T1000 (cell line): ENCODE results near the gene SPACA7.

Experiments used
- DNase-seq: peaks from one replicate; lab custom pipeline; 2025; ENCODE audit warnings: mixed read lengths; lab: John Stamatoyannopoulos, UW

The SPACA7 gene

DNA sequence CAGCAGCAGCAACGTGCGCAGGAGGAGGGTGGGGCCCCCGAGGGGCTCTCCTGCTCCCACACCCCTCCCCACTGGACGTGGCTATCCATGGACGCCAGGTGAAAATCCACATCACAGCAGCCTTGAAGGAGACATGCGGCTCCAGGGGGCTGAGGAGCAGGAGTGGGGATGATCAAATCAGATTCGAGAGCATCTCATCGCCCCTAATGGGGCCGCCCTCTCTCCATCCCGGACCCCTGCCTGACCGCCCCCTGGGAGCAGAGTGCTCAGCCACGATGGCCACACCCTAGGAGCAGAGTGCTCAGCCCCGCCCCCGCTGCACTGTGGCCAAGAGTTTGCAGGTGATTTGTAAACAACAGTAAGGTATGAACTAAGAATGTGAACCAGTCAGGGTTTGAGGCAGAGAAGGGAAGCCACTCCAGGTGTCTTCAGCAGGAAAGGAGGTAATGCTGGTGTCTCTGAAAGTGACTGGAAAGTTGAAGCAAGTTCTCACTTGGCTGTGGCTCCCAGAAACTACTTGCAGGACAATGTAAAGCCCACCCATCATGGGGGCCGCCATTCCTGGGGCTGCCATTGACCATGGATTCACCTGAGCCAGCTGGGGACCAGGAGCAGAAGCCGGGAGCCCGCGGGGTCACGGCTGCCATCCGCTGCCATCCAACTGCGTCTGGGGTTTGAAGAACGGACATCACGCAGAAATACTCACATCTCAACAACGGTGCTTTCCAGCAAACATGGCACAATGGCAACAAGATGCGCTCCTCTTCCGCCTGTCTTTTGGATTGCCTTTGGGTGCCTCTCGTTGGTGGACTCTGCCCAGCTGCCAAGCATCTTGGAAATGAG lies 71.8 kb downstream of the SPACA7 start:
- no peak for DNase-seq

DNA sequence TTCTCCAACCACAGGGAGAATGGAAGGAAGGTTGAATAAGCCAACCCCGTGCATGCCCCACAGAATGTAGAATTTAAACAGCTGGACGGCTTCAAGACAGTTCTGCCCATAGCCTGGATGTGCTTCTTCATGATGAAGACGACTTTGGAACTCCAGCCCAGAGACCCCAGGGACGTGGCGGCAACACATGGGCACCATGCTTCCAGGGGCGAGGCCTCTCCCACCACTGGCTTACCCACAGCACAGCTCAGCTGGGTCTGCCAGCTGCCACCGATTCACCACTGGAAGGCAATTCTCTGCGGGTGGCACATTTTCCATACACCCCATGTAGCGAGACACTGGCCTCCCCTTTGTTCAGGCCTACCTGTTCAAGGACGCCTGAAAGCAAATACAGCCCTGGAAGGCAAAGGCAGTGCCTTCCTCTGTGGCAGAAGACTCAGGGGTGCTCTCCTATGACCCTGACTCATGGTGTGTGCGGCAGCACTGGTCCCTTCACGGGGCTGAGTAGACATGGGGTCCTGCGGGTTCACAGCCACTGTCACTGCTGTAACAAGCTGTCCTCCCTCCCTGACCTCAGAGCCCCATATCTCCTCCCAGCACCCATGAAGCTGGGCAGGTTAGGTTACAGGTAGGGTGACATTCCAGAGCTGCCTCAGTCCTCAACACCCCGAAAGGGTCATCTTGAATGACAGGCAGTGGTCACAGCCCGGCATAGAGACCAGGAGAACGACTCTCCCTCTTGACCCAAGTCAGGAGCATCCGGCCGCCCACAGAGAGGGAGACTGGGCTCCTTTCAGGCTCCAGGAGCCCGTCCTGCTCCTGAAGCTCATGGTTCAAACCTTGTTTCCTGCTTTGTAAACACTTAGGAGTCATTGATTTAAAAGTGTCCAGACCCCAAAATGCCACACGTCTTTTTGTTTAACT lies 72.7 kb downstream of the SPACA7 start:
- no peak for DNase-seq

DNA sequence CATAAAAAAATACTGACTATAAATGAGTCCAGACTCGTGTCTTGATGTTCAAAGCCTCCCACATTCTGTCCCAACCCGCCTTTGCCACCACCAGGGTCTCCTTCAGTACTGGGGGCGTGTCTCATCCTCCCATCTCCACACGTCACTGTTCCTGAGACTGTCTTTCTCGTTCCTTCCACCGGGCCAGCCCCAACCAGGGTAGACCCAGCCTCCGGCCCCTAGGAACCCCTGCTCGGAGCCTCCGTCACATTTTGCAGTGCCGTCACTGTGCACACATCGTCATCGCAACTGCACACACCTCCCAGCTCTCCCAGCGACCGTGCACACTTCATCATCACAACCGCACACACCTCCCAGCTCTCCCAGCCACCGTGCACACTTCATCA lies 73.4 kb downstream of the SPACA7 start:
- DNase-seq: no peak

DNA sequence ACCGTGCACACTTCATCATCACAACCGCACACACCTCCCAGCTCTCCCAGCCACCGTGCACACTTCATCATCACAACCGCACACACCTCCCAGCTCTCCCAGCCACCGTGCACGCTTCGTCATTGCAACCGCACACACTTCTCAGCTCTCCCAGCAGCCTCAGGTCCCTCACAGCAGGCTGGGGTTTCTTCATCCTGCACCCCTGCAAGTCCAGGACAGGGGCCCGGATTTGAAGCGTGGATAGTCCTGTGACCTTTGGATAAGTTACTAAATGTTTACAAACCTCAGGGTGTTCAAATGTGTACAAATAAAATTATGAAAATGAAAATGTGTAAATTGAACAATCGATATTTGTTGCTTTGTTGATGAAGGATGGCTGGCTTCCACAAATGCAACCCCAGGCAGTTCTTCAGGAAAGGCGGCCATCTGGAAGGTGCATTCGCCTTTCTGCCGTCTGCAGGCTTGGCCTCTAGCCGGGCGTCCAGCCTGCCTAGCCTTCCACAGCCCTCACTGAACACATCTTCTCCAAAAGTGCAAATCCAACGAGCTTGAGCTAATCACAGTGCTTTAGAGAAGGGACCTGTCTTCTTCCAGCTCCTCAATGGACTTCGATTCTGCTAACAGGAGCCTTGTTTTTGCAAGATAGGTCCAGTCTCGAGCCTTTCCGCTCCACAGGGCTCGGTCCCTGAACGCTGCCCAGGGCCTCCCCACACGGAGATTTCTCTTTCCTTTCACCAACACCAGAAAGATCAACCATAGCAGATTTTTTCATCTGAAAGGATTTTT lies 74.2 kb downstream of the SPACA7 start:
- DNase-seq: no peak

DNA sequence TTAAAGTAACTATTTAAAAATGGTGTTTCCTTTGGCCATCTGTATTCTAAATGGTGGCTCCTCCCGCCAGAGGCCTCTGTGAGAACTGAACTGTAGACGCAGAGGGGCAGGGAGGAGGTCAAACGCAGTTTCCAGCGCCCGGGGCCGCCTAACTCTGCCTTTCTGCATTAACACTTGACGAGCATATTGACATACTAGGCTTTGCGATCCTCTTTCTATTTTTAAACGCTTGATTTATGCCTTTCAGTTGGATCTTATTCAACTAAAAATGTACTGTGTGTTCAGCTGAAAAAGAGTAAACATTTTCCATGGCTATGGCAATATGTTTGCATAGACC lies 74.7 kb downstream of the SPACA7 start:
- no peak for DNase-seq

DNA sequence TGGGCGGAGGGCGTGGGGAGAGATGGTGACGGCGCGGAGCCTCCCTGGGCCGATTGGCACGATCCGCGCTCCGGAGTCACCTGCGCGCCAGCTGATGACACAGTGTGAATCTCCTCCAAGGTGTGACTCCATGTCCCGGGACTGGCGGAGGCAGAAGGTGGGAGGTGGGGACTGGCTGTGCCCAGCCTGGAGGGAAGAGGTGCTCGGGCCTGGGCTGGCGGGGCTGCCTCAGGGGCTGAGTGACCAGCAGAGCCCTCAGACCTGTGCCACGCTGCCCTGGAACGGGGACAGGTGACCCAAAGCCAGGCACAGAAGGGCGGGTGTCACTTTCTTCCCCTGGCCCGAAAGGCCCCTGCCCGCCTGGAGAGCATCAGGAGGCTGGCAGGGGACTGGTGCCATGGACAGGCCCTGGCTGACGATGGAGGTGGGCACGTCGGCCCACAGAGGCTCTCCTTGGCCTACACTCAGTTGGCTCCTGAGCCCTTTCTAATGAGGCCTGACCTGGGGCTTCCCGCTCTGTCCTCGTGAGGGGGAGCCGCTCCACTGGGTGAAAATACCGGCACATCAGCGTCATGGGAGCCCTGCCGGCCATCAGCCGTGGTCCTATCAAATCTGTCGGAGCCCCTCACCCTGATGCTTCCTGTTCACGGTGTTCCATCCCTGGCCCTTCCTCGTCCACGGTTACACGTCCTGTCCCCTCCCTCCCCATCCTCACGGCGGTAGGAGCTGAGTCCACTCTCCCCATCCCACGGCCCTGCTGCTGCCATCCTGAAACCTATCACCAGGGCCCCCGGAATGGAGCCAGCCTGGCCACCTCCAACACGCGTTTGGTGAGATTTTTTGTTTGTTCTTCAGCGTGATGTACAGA lies 75.6 kb downstream of the SPACA7 start:
- no peak for DNase-seq

DNA sequence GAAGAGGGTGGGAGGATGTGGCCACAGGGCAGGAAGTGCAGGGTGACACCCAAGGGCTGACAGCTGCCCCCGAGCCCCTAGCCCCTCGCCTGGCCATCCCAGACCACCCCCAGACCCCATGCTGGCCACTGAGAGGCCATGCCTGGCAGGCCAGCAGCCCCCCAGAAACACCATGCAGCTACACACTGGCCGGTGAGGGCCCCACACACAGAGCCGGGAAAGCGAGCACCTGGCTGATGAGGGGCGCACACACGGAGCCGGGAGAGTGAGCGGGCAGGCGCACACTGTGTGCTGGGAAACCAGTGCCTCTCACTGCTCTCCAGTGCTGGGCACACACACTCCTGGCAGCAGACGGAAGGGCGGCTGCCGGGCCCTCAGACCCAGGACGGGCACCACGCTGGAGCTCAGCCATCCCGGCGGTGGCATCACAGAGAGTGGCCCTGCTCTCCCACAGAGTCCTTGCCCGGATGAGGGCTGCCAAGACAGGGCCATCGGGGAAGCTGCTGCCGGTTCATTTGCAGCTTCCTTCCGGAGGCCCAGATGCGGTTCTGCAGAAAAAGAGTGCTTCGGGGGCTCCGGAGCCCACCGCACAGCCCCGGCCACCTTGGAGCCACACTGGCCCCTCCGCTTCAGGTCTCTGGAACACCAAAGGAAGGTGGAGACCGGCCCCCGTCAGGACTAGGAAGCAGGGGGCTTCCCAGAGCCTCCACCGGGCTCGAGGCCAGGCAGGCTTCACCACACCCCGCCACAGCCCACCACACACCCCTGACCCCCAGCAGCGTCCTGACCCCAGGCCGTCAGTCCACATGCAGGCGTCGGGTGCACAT lies 76.4 kb downstream of the SPACA7 start:
- DNase-seq: no peak

DNA sequence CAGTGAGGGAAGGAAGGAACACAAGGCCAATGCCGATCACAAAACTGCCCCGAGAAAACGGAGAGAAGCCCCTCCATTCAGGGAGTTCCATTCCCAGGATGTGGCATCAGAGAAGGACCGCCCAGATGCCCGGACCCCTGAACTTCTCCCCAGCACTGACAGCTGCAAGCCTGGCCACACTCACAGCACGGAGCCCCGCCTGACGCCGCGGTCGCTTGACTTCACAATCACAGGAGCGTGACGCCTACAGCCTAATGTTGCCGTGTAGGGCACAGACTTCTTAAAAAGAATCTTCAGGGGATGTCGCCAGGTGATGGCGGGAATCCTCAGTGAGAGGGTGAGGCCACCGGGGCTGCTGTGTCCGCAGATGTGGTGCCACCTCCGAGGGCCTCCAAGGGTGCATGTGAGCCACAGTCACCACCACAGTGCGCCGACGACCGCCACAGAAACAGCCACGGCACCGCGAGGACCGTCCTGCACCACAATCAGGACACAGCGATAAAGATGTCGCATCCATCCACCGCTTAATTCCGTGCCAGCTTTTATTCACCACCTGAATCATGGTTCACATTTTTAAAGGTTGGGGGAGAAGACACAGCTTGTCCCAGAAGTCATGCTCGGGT lies 77.2 kb downstream of the SPACA7 start:
- DNase-seq: no peak

DNA sequence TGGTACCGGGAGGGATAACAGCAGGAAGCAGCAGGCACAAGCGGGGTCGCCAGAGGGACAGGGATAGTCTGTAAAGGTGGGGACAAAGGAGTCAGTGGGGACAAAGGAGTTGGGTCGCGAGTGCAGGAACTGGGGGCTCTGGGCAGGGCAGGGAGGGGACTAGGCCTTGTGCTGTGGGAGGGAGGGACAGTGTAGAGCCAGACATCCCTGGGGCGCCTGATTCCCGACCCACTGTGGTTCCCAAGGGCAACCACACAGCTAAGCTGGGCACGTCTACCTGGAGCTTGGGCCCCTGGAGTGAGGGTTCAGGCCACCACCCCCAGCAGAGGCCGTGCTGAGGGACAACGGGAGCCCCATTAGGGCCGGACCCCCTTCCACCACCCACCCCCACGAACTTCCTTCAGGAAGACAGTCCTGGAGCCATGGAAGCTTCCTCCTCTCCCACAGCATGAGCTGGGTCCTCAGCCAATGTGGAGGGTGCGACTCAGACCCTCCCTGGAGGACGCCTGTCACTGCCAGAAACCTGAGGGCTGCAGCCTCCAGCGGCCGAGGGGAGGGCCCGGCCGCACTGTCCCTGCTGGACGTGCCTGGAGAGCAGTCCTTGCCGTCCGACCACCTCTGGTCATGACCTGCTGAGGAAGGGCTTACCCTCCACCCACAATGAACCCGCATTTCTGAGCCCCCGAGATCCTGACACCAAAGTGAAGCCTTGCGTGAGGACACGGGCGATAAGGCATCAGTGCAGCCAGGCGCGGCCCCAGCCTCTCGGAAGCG lies 77.9 kb downstream of the SPACA7 start:
- no peak for DNase-seq

DNA sequence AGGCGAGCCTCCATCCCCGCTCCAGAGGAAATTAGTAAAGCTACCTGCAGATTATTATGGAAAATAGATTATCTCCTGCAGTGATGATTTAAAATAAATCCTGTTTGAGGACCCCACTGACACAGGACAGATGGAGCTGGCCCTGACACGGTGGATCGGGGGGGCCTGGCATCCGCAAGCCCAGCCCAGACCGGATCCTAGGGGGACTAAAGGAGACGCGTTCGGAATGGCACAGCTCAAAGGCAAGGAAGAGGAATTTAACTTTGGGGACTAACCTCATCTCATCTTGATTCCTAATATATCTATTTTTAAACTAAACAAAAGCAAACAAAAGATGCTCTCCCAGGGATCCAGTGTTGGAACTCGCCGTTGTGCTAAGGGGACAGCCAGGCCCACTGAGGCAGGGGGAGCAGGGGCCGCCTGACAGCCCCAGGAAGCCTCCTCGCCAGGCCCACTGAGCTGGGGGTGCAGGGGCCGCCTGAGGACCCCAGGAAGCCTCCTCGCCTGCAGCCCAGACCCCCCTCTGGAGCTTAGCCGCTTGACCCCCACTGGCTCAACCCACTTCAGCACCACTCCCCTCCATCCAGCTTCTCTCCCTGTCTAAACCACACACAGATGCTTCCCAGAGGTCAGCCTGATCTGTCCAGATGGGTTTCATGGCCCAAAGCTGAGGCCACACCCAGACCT lies 78.6 kb downstream of the SPACA7 start:
- no peak for DNase-seq

DNA sequence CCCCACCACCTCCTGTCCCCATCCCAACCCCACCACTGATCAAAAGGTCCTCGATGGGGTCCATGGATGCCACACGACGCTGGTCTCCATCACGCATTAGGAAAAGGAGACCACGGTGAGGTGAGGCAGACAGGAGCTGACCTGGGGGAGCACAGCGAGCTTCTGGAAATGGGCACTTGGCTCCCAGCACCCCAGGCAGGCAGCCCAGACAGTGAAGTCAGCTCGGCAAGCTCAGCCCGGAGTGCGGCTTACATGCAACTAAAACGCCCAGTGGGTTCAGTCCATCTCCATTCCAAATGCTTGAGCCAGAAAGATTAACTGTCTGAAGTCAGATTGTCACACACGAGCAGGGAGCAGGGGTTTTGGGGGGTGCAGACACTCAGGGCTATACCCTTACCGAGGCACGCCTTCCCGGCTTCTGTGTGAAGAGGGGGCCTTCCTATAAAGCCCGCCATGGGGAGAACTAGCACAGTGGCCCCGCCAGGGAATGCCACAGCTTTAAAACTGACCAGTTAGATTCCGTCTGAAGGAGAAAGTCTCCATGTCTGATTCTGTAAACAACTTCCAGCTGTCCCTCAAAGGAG lies 79.4 kb downstream of the SPACA7 start:
- DNase-seq: no peak

DNA sequence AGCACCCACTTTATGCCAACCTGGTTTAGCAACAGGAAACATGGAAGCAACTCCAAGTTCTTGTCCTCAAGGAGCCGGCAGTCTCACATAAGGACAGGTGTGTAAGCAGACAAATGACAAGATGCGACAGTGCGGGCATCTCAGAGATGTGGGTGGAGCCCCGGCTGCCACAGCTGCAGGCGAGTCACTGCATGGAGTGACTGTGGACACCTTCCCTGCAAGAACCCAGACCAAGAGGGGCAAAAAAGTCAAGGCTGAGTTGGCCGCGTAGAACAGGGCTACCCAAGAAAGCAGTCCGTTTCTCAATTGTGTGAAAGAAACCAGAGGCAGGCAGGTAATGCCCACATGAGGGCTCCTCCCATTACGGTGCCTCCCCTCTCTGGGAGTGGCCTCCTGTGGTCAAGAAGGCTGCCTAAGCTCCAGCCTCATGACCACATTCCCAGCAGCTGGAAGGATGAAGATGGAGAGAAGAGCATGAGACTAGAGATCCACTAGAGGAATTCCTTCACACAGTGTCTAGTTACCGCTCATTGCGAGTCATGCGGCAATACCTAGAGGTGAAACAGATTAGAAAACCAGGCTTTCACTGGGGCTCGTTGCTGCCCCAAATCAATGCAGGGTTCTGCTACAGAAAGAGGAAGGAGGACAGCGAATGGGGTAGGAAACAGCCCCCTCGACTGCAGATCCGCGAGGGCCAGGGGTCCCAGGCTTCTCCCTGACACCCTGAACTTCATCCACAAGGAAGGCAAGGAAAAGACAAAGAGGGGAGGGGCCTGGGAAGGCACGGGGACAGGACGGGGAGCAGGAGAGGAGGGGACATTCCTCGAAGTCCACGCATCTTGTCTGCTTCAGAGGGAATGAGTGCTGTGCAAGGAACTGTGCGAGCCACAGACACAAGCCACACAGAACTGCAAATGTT lies 80.2 kb downstream of the SPACA7 start:
- no peak for DNase-seq

DNA sequence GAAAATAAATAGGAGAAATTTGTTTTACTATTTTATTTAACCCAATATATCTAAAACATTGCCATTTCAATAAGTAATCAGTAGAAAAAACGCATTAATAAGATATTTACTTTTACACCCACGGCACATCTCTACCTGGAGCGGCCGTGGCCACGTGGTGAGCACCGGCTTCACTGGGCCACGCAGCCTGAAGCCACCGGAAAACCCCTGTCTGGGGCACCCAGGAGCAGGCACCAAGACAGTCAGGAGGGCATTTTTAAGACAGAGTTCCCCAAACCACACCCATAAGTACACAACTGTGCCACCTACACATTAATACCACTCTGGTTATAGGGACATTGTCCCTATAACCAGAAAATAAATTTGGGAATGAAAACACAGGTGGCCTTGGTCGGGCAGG lies 80.9 kb downstream of the SPACA7 start:
- no peak for DNase-seq

DNA sequence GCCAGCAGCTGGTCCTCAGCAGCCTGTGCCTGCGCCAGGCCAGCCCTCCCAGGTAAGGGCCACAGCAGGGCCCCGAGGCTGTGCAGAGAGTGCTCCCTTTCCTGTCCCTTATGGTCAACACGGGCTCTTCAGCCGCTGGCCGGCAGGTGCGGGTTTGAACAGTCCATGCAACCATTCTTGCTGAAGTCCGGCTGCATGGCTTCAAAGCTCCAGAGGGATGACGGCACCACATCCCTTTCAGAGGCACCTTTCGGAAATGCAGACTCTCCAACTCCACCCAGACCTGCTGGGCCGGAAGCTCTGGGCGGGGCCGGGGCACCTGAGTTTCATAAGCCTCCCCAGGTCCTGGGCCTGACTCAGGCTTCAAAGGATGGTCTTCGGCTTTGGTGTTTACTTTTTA lies 81.3 kb downstream of the SPACA7 start:
- no peak for DNase-seq

DNA sequence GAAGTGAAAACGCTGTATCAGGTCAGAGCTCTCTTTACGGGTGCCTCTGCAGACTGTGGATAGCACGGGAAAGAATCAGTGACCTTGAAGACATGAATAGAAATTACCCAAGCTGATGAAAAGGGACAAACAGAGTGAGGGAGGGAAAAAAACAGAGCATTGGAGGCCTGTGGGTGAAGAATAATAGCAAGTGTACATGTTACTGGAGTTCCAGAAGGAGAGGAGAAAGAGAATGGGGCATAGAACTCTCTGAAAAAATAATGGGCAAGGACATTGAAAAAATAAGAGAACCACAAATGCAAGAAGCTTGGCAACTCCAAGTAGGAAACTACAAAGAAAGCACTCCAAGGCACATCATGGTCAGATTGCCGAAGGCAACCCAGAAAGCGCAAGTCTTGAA lies 86.3 kb downstream of the SPACA7 start:
- no peak for DNase-seq

DNA sequence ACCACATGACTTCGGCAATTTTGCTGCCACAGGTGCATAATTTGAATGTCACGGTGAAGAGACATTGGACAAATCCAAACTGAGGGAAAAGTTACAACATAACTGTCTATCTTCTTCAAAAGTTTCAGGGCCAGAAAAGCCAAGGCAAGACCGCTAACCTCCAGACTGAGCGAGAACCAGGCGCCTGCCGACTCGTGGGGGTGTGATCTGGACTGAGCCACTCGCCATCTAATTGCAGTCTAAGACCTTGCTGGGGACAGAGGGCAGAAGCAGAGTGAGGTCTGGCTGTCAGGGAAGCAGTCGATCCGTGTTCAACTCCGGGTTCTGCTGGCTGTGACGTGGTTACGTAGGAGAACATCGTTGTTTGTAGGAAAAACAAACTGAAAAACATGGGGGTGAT lies 88.6 kb downstream of the SPACA7 start:
- DNase-seq: no peak
